Measurements from ENCODE around the gene SEMA3E.
"Not testable (repeated sequence)": the region's sequence is repeated elsewhere in the genome, so short reads cannot be mapped to it uniquely, and the experiment has no call there.

SEMA3E gene

DNA sequence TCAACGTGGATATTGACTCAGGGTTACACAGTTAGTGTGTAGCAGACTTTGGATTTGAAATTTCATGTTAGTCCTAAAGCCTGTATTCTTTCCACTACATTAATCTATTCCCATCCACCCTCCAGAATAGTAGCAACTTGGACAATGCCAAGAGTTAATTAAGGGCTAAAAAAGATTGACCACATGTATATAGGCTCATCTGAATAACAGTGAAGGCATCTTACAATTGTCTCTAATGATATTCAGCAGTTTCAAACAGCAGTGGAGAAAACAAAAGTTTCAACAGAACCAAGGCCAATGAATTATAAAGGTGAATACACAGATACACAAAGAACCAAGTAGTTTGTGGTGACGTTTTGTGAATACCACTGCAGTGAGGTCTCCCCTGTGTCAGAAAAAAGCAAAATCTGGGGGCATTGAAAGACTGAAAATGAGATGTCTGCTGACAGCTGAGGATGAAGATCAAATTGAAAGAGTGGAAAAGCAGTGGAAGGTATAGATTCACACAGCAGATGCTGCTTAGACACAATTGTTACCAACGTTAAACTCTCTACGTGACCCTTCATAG, 202.8 kb downstream of the SEMA3E start:
- TF ChIP-seq, protein P1, sequence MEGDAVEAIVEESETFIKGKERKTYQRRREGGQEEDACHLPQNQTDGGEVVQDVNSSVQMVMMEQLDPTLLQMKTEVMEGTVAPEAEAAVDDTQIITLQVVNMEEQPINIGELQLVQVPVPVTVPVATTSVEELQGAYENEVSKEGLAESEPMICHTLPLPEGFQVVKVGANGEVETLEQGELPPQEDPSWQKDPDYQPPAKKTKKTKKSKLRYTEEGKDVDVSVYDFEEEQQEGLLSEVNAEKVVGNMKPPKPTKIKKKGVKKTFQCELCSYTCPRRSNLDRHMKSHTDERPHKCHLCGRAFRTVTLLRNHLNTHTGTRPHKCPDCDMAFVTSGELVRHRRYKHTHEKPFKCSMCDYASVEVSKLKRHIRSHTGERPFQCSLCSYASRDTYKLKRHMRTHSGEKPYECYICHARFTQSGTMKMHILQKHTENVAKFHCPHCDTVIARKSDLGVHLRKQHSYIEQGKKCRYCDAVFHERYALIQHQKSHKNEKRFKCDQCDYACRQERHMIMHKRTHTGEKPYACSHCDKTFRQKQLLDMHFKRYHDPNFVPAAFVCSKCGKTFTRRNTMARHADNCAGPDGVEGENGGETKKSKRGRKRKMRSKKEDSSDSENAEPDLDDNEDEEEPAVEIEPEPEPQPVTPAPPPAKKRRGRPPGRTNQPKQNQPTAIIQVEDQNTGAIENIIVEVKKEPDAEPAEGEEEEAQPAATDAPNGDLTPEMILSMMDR (IDR thresholded peaks at IDR 0.05; ENCODE audit: low read depth, low read length): no peak
- Histone ChIP-seq H3K9me3 (no peaks in the 10 kb centered on the region), H3K36me3 (no peaks in the 10 kb centered on the region), H3K27me3 (no peaks in the 10 kb centered on the region), H3K4me1 (no peaks in the 10 kb centered on the region), H3K4me3 (ENCODE audit: low read depth, low read length) (no peak overlapping the region)
- no peak for DNase-seq

DNA sequence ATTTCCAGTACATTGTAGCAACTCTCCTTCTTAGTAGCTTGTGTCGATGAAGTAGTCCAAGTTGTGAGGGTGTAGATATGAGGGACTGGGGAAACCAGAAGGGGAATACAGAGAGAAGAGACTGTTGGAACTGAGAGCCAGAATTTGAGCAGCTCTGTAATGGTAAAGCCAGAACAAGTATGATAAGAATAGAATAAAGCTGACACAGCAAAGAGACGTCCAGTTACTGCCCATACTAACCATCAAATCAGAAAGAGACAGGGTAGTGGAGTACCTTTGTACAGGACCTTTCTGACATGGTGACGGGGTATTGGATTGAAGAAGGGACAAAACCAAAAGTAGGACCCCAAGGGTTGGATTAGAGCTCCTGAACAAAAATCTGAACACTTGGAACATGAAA, 206.0 kb downstream of the SEMA3E start:
- Histone ChIP-seq H3K4me3 (ENCODE audit: low read depth, low read length) (no peak overlapping the region), H3K4me1 (no peaks in the 10 kb centered on the region), H3K27me3 (no peaks in the 10 kb centered on the region), H3K36me3 (no peaks in the 10 kb centered on the region), H3K9me3 (no peaks in the 10 kb centered on the region)
- TF ChIP-seq, protein P1 (IDR thresholded peaks at IDR 0.05; ENCODE audit: low read depth, low read length): no peak
- no peak for DNase-seq

DNA sequence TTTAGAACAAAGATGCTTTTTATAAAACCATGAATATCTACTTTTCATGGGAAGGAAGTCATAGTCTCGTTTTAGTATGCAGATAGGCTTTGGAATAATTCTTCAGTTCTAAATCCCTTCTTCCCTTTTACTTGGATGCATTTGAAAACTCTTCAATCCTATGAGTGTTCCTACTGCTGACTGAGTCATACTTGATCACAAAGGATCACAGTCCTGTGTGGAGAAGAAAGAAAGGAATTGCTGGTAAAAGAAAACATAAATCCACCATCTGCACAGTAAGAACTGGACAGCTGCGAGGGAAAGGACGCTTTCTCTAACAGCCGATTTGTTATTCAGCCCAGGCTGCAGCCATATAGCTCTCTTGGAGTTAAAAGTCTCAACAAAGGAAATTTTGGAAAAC, 209.9 kb downstream of the SEMA3E start:
- H3K27me3 ChIP-seq: no peaks in the 10 kb centered on the region
- no peaks in the 10 kb centered on the region for H3K4me1 ChIP-seq
- no peaks in the 10 kb centered on the region for H3K9me3 ChIP-seq
- H3K4me3 ChIP-seq (ENCODE audit: low read depth, low read length): no peak overlapping the region
- no peaks in the 10 kb centered on the region for H3K36me3 ChIP-seq
- no peak for DNase-seq
- TF ChIP-seq, protein P1 (IDR thresholded peaks at IDR 0.05; ENCODE audit: low read depth, low read length): no peak

DNA sequence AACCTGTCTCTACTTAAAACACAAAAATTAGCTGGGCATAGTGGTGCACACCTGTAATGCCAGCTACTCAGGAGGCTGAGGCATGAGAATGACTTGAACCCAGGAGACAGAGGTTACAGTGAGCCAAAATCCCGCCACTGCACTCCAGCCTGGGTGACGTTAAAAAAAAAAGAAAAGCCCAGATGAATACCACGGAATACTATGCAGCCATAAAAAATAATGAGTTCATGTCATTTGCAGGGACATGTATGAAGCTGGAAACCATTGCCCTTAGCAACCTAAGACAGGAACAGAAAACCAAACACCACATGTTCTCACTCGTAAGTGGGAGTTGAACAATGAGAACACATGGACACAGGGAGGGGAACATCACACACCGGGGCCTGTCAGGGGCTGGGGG, 218.7 kb downstream of the SEMA3E start:
- DNase-seq; H3K9me3 ChIP-seq; H3K27me3 ChIP-seq; H3K4me3 ChIP-seq (ENCODE audit: low read depth, low read length); H3K36me3 ChIP-seq; H3K4me1 ChIP-seq: not testable (repeated sequence)

DNA sequence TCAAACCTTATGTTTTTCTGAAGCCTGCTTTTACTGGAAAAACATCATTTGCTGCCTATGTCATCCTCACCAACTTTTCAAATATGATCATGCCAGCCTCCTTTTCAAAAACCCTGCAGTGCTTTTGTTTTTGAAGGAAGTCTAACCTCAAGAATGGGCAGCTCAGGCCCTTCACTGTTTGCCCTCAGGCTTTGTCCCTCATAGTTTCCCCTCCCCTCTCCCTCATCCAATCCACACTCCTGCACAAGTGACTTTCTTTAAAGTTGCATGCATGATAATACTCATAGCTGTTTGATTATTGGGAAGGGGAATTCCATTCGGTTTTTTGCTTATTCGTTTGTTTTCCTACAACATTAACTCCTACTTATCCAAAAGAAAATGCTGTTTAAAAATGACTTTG, 219.4 kb downstream of the SEMA3E start:
- Histone ChIP-seq H3K4me1 (no peaks in the 10 kb centered on the region), H3K9me3 (no peaks in the 10 kb centered on the region), H3K27me3 (no peaks in the 10 kb centered on the region), H3K4me3 (ENCODE audit: low read depth, low read length) (no peak overlapping the region), H3K36me3 (no peaks in the 10 kb centered on the region)
- DNase-seq: no peak
- TF ChIP-seq, protein P1 (IDR thresholded peaks at IDR 0.05; ENCODE audit: low read depth, low read length): no peak

DNA sequence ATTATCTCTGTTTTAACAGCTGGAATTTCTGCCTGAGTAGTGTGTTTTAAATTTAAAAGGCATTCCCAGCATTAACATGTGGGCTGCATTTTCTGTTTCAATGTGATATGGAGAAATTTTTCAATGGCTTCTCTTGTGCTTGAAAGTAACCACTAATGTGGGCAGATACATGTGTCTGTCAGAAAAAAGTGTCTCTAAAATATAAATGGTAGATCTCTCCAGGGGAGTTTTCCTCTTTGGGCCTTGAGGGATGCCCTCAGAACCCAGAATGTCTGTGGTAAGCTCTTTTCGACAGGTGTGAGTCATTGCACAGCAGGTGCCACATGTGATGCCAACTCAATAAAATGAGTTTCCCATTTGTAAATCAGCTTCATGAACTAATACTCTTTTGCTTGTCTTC, 221.1 kb downstream of the SEMA3E start:
- Histone ChIP-seq H3K27me3 (no peaks in the 10 kb centered on the region), H3K9me3 (no peaks in the 10 kb centered on the region), H3K4me3 (ENCODE audit: low read depth, low read length) (no peak overlapping the region), H3K4me1 (no peaks in the 10 kb centered on the region), H3K36me3 (no peaks in the 10 kb centered on the region)
- DNase-seq: no peak
- TF ChIP-seq, protein P1 (IDR thresholded peaks at IDR 0.05; ENCODE audit: low read depth, low read length): no peak

DNA sequence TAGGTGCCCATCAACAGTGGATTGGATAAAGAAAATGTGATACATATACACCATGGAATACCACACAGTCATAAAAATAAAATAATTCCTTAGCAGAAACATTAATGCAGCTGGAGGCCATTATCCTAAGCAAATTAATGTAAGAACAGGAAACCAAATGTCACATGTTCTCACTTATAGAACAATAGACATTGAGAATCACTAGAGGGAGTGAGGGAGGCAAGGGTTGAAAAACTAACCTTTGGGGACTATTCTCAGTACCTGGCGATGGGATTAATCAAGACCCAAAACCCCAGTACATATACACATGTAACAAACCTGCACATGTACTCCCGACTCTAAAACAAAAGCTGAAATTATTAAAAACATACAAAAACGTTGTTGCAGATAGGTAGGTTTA, 222.6 kb downstream of the SEMA3E start:
- H3K9me3 ChIP-seq: no peaks in the 10 kb centered on the region

More for the DNA sequence above, 222.6 kb downstream of the SEMA3E start:
- Histone ChIP-seq H3K4me1 (no peaks in the 10 kb centered on the region), H3K36me3 (no peaks in the 10 kb centered on the region), H3K27me3 (no peaks in the 10 kb centered on the region), H3K4me3 (ENCODE audit: low read depth, low read length) (no peak overlapping the region)
- TF ChIP-seq, protein P1 (IDR thresholded peaks at IDR 0.05; ENCODE audit: low read depth, low read length): no peak
- no peak for DNase-seq

Data from BE2C (cell line).